Stimulated activated CD4-positive, alpha-beta T cell treated with anti-CD3 and anti-CD28 coated beads, TNF-alpha, amount 100 ng/mL, for 1 hour (primary cell): ENCODE data around the gene VAV1.
A peak's percentile ranks its signal among the peaks of the same experiment; 100 is the strongest.
"Not testable (repeated sequence)": the region's sequence is repeated elsewhere in the genome, so short reads cannot be mapped to it uniquely, and the experiment has no call there.

ENCODE experiments used
- DNase-seq, 3 donors: peaks; one replicate each; pipeline ENCODE4 v3.0.0-alpha.2; 2020; ENCODE audit warnings: low read depth in 3 of 3, low spot score in 1 of 3

VAV1 gene

GRCh38 chr19:6842871-6843607 is 70.5 kb downstream of the VAV1 start:
- no peak for DNase-seq

DNA sequence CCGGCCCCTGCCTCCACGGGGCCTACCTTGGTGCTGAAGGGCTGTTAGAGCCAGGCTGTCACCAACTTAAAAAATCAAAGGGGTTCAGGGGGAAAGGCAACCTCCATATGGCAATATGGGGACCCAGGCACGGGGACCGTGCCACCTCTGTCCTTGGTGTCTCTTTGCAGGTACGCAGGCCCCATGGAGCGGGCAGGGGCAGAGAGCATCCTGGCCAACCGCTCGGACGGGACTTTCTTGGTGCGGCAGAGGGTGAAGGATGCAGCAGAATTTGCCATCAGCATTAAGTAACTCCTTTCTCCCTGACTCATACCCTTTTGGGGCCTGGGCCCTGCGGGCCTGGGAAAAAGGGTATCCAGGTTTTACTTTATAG is 75.3 kb downstream of the VAV1 start:
- DNase-seq: no peak

DNA sequence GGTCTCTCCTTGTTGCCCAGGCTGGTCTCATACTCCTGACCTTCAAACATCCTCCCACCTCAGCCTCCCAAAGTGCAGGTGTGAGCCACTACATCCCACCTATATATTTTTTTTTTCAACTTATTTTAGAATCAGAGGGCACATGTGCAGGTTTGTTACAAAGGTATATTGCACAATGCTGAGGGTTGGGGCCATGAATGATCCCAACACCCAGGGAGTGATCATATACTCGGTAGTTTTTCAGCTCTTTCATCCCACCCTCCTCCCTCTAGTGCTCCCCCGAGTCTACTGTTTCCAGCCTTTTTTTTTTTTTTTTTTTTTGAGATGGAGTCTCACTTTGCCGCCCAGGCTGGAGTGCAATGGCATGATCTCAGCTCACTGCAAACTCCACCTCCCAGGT is 76.5 kb downstream of the VAV1 start:
- no peak for DNase-seq

DNA sequence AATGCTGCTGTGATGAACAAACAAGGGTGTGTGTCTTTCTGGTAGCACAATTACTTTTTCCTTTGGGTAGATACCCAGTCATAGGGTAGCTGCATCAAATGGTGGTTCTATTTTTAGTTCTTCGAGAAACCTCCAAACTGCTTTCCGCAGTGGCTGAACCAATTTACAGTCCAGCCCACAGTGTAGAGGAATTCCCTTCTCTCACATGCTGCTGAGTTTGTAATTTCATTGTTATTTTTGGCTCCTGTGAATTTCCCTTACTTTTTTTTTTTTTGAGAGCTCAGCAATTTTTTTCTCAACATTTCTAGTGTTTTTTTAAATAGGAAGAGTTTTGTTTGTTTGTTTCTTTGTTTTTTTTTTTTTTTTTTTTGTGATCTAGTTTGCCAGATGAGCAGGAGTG is 77.4 kb downstream of the VAV1 start:
- no peak for DNase-seq

- no peak for DNase-seq
Measured at GRCh38 chr19:6851359-6851758, 78.9 kb downstream of the VAV1 start.

DNA sequence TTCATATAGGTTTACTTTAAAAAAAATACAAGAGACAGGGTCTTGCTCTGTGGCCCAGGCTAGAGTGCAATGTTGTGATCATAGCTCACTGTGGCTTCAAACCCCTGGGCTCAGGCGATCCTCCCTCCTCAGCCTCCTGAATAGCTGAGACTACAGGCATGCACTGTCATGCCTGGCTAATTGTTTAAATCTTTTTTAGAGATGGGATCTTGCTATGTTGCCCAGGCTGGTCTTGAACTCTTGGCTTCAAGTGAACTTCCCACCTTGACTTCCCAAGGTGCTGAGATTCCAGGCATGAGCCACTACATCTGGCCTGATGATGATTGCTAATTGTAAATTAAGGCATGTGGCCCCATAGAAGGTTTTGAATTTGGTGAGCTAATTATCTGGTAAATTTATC is 79.5 kb downstream of the VAV1 start:
- DNase-seq: no peak

DNA sequence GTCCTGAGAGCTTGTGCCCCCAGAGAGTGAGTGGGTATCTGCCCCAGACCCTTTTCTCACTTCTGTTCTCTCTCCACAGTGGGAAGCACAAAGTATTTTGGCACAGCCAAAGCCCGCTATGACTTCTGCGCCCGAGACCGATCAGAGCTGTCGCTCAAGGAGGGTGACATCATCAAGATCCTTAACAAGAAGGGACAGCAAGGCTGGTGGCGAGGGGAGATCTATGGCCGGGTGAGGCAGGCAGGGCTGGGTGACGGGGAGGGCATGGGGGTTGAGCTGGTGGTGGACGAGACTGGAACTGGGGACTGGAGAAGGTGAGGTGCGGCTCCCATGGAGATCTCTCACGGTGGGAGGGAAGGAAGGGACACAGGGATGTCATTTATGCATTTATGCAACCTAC is 81.4 kb downstream of the VAV1 start:
- DNase-seq: no peak

- DNase-seq: no peak
Measured at GRCh38 chr19:6854758-6855157, 82.2 kb downstream of the VAV1 start.

- no peak for DNase-seq
Measured at GRCh38 chr19:6856749-6857372, 84.4 kb downstream of the VAV1 start.

DNA sequence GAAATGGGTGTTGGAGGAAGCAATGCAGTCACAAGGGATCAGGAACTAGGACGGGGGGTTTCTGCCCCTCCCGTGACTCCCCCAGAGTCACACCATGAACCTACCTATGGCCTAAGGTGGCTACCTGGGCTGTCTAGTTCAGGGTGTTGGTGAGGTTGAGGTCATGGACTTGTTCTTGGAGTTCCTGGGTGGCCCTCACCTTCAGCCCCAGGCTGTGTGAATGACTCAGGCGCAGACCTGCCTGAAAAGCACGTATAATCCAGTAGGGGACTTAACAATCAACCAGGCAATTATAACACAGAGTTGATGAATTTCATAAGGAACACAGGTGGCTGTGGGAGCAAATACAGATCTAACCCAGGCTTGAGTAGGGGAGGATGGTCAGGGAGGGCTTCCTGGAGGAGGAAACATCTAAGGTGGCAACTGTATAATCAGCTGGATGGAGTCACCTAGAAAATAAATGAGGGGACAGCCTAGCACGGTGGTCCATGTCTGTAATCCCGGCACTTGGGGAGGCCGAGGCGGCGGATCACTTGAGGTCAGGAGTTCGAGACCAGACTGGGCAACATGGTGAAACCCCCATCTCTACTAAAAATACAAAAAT is 89.3 kb downstream of the VAV1 start:
- DNase-seq: no peak

GRCh38 chr19:6862673-6863078 is 90.2 kb downstream of the VAV1 start:
- peak; percentile 81 to 85 (median 81) for DNase-seq

GRCh38 chr19:6864325-6864940 is 91.9 kb downstream of the VAV1 start:
- DNase-seq: no peak

DNA sequence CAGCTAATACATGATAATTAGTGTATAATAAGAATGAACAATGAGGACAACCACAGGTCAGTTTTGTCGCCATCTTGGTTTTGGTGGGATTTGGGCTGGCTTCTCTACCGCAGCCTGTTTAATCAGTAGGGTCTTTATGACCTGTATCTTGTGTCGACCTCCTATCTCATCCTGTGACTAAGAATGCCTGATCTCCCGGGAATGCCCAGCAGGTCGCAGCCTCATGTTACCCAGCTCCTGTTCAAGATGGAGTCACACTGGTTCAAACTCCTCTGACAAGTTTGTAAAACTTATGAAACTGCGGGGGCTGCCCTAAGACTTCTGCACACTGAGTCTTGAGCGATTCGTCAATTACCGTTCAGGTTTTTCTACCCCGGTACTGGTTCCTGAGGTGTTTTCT is 93.3 kb downstream of the VAV1 start:
- DNase-seq: no peak

- DNase-seq: no peak
Measured at GRCh38 chr19:6866741-6867151, 94.2 kb downstream of the VAV1 start.

GRCh38 chr19:6868351-6868750 is 95.8 kb downstream of the VAV1 start:
- no peak for DNase-seq

GRCh38 chr19:6869151-6869882 is 96.8 kb downstream of the VAV1 start:
- not testable (repeated sequence) for DNase-seq

GRCh38 chr19:6873708-6874431 is 101.4 kb downstream of the VAV1 start:
- no peak for DNase-seq

GRCh38 chr19:6875218-6875617 is 102.7 kb downstream of the VAV1 start:
- no peak for DNase-seq

DNA sequence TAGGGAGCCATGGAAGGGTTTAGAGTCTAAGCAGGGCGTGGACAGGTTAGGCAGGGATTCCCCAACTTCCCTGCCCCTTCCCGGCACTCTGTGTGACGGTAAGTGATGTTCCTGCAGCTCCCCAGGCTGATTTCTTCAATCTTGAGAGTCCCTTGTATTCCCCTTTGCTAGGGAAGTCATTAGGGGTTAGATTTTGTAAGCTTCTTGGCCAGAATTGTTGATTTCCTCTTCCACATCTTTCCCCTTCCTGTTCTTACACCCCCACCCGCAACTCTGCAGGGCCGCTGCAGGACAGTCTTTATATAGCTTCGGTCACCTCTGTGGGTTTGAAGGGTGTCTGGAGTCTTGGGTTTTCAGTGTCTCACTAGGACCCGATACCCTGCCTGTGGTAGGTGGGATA is 104.2 kb downstream of the VAV1 start:
- no peak for DNase-seq

DNA sequence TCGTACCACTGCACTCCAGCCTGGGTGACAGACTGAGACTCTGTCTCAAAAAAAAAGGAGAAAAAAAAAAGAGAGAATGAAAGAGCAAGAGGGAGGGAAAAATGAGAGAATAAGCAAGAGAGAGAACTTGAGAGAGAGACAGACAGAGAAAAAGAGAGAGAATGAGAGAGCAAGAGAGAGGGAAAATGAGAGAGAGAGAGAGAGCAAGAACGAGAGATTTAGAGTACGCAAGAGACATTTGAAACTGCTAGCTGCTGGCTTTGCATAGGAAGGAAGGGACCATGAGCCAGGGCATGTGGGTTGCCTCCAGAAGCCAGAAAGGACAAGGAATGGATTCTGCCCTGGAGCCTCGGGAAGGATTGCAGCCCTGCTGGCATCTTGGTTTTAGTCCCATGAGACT is 105.3 kb downstream of the VAV1 start:
- DNase-seq: no peak
